HepG2 (cell line): Measurements from ENCODE around the gene ENDOG. TPM values are rescaled to one million over a fixed set of nuclear protein-coding genes. Genes with fewer than 3 reads are reported as not detected.

Experiments
- CBX2 ChIP-seq, 2 experiments: fragments of 200-600 bp in 1 of 2; sonication (generic); formaldehyde crosslinking in 1 of 2; IDR thresholded peaks; 2 replicates each; pipeline versions ENCODE4 v1.7.0 to v1.8.1; 2018 to 2022; ENCODE audit warnings: low read depth in 2 of 2, low read length in 1 of 2, mild to moderate bottlenecking in 1 of 2, missing genetic modification reagents in 1 of 2
- CHD4 ChIP-seq: fragments of 200-600 bp; sonication (generic); IDR thresholded peaks from 2 replicates; pipeline ENCODE4 v1.7.0; 2017; ENCODE audit warnings: mild to moderate bottlenecking, low read length, borderline replicate concordance
- HNF4G ChIP-seq, 2 experiments: sonication (generic) in 1 of 2; formaldehyde crosslinking in 1 of 2; IDR thresholded peaks; 2 replicates each; pipeline versions ENCODE4 v1.4.0 to v1.6.1; 2011 to 2020; ENCODE audit warnings: borderline replicate concordance in 2 of 2, low read depth in 2 of 2, mild to moderate bottlenecking in 2 of 2, low read length in 1 of 2, missing genetic modification reagents in 1 of 2, moderate library complexity in 1 of 2
- ISL2 ChIP-seq: sonication (generic); formaldehyde crosslinking; IDR thresholded peaks from 2 replicates; pipeline ENCODE4 v1.5.0; 2020; ENCODE audit warnings: missing genetic modification reagents
- NR2C2 ChIP-seq: sonication (generic); formaldehyde crosslinking; IDR thresholded peaks from 2 replicates; pipeline ENCODE4 v1.4.0; 2020; ENCODE audit warnings: missing genetic modification reagents, mild to moderate bottlenecking, moderate library complexity, borderline replicate concordance
- RAD21 ChIP-seq: fragments of 450-650 bp; formaldehyde crosslinking; IDR thresholded peaks from 2 replicates; pipeline ENCODE4 v1.5.0; 2020; ENCODE audit warnings: mild to moderate bottlenecking
- RFX3 ChIP-seq: IDR thresholded peaks from 2 replicates; pipeline ENCODE4 v1.6.1; 2016; ENCODE audit warnings: missing biosample characterization, missing genetic modification reagents
- SMYD3 ChIP-seq: sonication (generic); formaldehyde crosslinking; IDR thresholded peaks from 2 replicates; pipeline ENCODE4 v1.8.1; 2023; ENCODE audit warnings: mild to moderate bottlenecking, missing genetic modification reagents
- SRF ChIP-seq: IDR thresholded peaks from 2 replicates; pipeline ENCODE4 v1.6.1; 2011; ENCODE audit warnings: mild to moderate bottlenecking, low read depth, low read length, moderate library complexity
- ZFP36 ChIP-seq: fragments of 150-350 bp; IDR thresholded peaks from 2 replicates; pipeline ENCODE4 v1.6.1; 2018; ENCODE audit warnings: borderline replicate concordance, low read length, low read depth; ENCODE audit not compliant: partially characterized antibody
- ZNF354B ChIP-seq: sonication (generic); formaldehyde crosslinking; IDR thresholded peaks from 2 replicates; pipeline ENCODE4 v1.8.0; 2022; ENCODE audit warnings: mild to moderate bottlenecking, missing genetic modification reagents
- ZNF749 ChIP-seq: sonication (generic); formaldehyde crosslinking; IDR thresholded peaks from 2 replicates; pipeline ENCODE4 v1.8.0; 2022; ENCODE audit warnings: mild to moderate bottlenecking, missing genetic modification reagents, moderate library complexity, borderline replicate concordance
- ZNF772 ChIP-seq: sonication (generic); formaldehyde crosslinking; IDR thresholded peaks from 2 replicates; pipeline ENCODE4 v1.5.0; 2020; ENCODE audit warnings: mild to moderate bottlenecking, missing genetic modification reagents
- ZSCAN21 ChIP-seq: sonication (generic); formaldehyde crosslinking; IDR thresholded peaks from 2 replicates; pipeline ENCODE4 v1.8.0; 2022; ENCODE audit warnings: mild to moderate bottlenecking, missing genetic modification reagents, moderate library complexity, borderline replicate concordance
- polyA plus RNA-seq, 8 experiments: library from polyadenylated mRNA; depleted of rRNA in 3 of 8; stranded (reverse) in 7 of 8; unstranded in 1 of 8; fragments of >200 nt; fragmentation: Illumina TruSeq in 4 of 8; extraction: Trizol in 4 of 8; gene quantifications; 2 replicates each; pipeline versions ENCODE4 v1.2.1 to v1.2.3, GENCODE V29; 2011 to 2016; ENCODE audit warnings: low read depth in 4 of 8, missing spikeins in 1 of 8, mixed read lengths in 1 of 8; ENCODE audit not compliant: insufficient read depth in 1 of 8
- total RNA-seq, 5 experiments: library from RNA; depleted of rRNA; stranded (reverse); fragments of >200 nt; fragmentation: Illumina TruSeq; extraction: Trizol; gene quantifications; 2 replicates each; pipeline ENCODE4 v1.2.3, GENCODE V29; 2016; ENCODE audit warnings: low read depth in 1 of 5
- TF ChIP-seq, protein P1 (sequence below): sonication (generic); formaldehyde crosslinking; IDR thresholded peaks from 2 replicates; pipeline ENCODE4 v1.4.0; 2020; ENCODE audit warnings: missing genetic modification reagents
- TF ChIP-seq, protein P2 (sequence below): IDR thresholded peaks from 2 replicates; pipeline ENCODE4 v1.6.1; 2016; ENCODE audit warnings: missing genetic modification reagents, missing compliant biosample characterization
- TF ChIP-seq, protein P3 (sequence below): sonication (generic); formaldehyde crosslinking; IDR thresholded peaks from 2 replicates; pipeline ENCODE4 v1.5.1; 2020; ENCODE audit warnings: missing genetic modification reagents, mild to moderate bottlenecking, borderline replicate concordance
- TF ChIP-seq, protein P4 (sequence below): sonication (generic); formaldehyde crosslinking; IDR thresholded peaks from 2 replicates; pipeline ENCODE4 v1.5.1; 2020; ENCODE audit warnings: mild to moderate bottlenecking, moderate library complexity, missing genetic modification reagents
- TF ChIP-seq, protein P5 (sequence below): sonication (generic); formaldehyde crosslinking; IDR thresholded peaks from 2 replicates; pipeline ENCODE4 v1.9.0; 2022; ENCODE audit warnings: low read depth, missing genetic modification reagents

ENDOG gene
- total and polyA plus RNA-seq, 2 of the 13 experiments (the other 11 are each of a cell fraction or from before 2014, with no cell fraction given): 26.3 to 28.8 TPM

DNA sequence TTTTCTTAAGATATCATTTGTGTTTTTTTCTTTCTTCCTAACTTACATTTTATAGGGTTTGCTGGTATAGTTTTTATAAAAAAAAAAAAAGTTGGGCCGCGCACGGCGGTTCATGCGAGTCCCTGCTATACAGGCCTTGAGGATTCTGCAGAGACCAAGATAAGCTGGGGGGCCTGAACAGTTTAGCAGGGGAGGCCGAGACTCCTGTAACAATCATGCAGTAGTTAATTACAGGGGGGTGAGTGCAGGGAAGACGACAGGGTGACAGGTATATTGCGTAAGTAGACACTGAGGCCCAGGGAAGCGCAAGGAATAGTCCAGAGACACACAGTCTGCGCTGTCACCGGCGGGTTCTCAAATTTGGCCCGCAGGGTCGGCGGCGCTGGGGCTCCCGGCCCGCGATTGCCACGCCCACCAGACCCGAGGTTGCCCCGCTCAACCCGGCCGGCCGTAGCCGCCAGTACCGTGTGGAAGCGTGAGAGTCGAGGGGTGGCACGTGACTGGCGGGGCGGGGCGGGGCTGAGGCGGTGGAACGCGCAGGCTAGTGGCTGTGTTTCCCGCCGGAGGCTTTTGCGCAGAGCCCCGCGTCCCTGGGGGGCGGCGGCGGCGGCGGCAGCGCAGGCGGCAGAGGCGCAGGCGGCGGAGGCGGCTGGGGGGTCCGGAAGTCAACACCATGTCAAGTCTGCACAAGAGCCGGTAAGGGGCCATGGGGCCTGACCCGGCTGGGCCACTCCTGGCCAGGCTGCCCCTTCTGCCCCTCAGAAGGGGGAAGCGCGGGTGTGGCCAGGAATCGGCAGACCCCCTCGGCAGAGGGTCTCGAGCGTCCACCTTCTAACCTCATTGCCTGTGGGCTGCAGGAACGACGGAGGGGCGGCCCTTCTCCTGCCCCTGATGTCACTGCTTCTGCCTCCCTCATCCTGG, 31.4 kb upstream of the ENDOG start, which contains the start of gene TBC1D13 (continued):
- TF ChIP-seq RFX3 (CRISPR knock-in tag): no peak
- TF ChIP-seq HNF4G (IDR thresholded peaks at IDR 0.05; ENCODE audit: borderline replicate concordance, low read depth, low read length): peak; percentile 44; the same call in 1 of the 2 replicates
- peak; percentile 72; the same call in 1 of the 2 replicates for TF ChIP-seq HNF4G (CRISPR knock-in tag; IDR thresholded peaks at IDR 0.05; ENCODE audit: borderline replicate concordance, low read depth)
- peak; percentile 85 for TF ChIP-seq SMYD3
- no peak for TF ChIP-seq CHD4
- TF ChIP-seq ZNF772 (CRISPR knock-in tag): peak; percentile 99
- TF ChIP-seq ZSCAN21 (CRISPR knock-in tag): peak; percentile 95
- TF ChIP-seq, protein P1, sequence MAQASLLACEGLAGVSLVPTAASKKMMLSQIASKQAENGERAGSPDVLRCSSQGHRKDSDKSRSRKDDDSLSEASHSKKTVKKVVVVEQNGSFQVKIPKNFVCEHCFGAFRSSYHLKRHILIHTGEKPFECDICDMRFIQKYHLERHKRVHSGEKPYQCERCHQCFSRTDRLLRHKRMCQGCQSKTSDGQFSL: peak; percentile 72
- TF ChIP-seq, protein P2, sequence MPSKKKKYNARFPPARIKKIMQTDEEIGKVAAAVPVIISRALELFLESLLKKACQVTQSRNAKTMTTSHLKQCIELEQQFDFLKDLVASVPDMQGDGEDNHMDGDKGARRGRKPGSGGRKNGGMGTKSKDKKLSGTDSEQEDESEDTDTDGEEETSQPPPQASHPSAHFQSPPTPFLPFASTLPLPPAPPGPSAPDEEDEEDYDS: no peak
- TF ChIP-seq, protein P3, sequence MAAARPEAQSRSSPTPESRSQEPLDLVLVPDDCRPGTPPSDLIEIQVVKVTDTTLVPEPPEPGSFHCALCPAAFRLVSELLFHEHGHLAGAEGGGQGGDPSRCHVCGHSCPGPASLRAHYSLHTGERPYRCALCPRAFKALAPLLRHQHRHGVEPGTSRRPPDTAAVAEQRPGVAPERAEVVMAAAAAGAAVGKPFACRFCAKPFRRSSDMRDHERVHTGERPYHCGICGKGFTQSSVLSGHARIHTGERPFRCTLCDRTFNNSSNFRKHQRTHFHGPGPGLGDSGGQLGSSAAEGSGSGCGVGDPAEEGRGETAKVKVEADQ (CRISPR knock-in tag): peak; percentile 96
- TF ChIP-seq, protein P4, sequence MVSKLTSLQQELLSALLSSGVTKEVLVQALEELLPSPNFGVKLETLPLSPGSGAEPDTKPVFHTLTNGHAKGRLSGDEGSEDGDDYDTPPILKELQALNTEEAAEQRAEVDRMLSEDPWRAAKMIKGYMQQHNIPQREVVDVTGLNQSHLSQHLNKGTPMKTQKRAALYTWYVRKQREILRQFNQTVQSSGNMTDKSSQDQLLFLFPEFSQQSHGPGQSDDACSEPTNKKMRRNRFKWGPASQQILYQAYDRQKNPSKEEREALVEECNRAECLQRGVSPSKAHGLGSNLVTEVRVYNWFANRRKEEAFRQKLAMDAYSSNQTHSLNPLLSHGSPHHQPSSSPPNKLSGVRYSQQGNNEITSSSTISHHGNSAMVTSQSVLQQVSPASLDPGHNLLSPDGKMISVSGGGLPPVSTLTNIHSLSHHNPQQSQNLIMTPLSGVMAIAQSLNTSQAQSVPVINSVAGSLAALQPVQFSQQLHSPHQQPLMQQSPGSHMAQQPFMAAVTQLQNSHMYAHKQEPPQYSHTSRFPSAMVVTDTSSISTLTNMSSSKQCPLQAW (CRISPR knock-in tag): peak; percentile 82
- TF ChIP-seq ZNF749 (CRISPR knock-in tag): peak; percentile 99
- TF ChIP-seq ZFP36: no peak
- TF ChIP-seq, protein P5, sequence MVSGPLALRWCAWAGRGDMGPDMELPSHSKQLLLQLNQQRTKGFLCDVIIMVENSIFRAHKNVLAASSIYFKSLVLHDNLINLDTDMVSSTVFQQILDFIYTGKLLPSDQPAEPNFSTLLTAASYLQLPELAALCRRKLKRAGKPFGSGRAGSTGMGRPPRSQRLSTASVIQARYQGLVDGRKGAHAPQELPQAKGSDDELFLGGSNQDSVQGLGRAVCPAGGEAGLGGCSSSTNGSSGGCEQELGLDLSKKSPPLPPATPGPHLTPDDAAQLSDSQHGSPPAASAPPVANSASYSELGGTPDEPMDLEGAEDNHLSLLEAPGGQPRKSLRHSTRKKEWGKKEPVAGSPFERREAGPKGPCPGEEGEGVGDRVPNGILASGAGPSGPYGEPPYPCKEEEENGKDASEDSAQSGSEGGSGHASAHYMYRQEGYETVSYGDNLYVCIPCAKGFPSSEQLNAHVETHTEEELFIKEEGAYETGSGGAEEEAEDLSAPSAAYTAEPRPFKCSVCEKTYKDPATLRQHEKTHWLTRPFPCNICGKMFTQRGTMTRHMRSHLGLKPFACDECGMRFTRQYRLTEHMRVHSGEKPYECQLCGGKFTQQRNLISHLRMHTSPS (CRISPR knock-in tag): peak; percentile 61; the same call in 1 of the 2 replicates
- TF ChIP-seq SRF: 0 out of 2 replicates have a peak, but pooled peaks have one; percentile 8
- TF ChIP-seq ZNF354B (CRISPR knock-in tag): peak; percentile 80; the same call in 1 of the 2 replicates
- peak; percentile 56 for TF ChIP-seq RAD21 (CRISPR knock-in tag)
- peak; percentile 76 for TF ChIP-seq ISL2 (CRISPR knock-in tag)
- peak; percentile 83 for TF ChIP-seq NR2C2
- no peak for TF ChIP-seq CBX2 (IDR thresholded peaks at IDR 0.05; ENCODE audit: low read depth, low read length)
- 0 out of 2 replicates have a peak, but pooled peaks have one; percentile 67 for TF ChIP-seq CBX2 (CRISPR knock-in tag; IDR thresholded peaks at IDR 0.05; ENCODE audit: low read depth)
